GM12872 (cell line): Measurements from ENCODE around the gene GPR137C.

Experiments used
- TF ChIP-seq, protein P1 (sequence below): IDR thresholded peaks from 3 replicates; pipeline ENCODE4 v1.5.1; 2011; ENCODE audit warnings: low read depth, mild to moderate bottlenecking, low read length, moderate library complexity; ENCODE audit not compliant: insufficient read depth

GPR137C gene

DNA sequence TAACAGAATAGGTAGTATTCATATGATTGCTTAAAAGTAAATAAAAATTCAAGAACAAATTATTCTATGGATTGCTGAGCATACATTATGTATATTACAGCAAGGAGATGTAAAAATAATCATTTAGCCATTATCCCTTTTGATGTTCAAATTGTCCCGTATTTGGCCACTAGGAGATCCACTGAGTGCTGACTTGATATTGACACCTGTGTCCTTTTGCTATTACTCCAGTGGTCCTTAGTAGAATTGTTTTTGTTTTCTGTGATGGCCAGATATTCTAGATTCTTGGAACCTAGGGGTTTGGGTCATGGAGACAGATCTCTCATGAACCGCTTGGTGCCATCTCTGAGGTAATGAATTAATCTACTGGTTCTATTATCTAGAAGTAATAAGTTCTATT, 126.0 kb downstream of the GPR137C start:
- TF ChIP-seq, protein P1, sequence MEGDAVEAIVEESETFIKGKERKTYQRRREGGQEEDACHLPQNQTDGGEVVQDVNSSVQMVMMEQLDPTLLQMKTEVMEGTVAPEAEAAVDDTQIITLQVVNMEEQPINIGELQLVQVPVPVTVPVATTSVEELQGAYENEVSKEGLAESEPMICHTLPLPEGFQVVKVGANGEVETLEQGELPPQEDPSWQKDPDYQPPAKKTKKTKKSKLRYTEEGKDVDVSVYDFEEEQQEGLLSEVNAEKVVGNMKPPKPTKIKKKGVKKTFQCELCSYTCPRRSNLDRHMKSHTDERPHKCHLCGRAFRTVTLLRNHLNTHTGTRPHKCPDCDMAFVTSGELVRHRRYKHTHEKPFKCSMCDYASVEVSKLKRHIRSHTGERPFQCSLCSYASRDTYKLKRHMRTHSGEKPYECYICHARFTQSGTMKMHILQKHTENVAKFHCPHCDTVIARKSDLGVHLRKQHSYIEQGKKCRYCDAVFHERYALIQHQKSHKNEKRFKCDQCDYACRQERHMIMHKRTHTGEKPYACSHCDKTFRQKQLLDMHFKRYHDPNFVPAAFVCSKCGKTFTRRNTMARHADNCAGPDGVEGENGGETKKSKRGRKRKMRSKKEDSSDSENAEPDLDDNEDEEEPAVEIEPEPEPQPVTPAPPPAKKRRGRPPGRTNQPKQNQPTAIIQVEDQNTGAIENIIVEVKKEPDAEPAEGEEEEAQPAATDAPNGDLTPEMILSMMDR: peak; percentile 45; the same call in 2 of the 3 replicates

DNA sequence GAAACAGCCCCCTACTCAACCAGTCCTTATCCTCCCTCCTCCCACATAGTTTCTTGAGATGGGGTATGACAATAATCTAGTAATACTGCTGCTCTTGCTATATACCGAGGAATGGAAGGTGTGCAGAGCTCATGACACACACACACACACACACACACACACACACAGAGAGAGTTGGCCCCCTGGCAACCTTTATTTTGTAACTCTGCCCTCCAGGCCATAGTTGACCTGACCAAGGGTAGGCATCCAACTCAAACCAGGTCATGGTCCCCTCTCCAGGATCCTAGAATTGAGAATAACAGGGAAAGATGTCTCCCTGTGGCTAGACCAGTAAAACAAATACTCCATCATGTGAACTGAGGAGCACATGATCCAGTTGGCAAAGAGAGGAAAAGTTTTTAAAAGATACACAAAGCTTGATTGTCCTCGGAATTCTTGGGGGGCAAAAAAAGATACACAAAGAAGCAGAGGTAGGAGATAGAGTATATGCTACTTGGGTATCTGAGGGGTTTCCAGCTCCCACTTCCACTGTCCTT, 131.4 kb downstream of the GPR137C start:
- TF ChIP-seq, protein P1: no peak

- TF ChIP-seq, protein P1: no peak
Observed at GRCh38 chr14:52686176-52686575, 133.5 kb downstream of the GPR137C start.
